GM18526 (cell line): ENCODE results near the gene ABCB8.

Experiments used
- POLR2A ChIP-seq: IDR thresholded peaks from 3 replicates; pipeline ENCODE4 v1.6.1; 2011; ENCODE audit not compliant: insufficient read length; ENCODE audit errors: extremely low read depth

Gene ABCB8

GRCh38 chr7:151088856-151089699 lies 60.8 kb downstream of the ABCB8 start:
- no peak for TF ChIP-seq POLR2A

- TF ChIP-seq POLR2A = no peak
These were observed 61.9 kb downstream of the ABCB8 start for GRCh38 chr7:151089893-151090730.

- no peak for TF ChIP-seq POLR2A
These were observed 62.8 kb downstream of the ABCB8 start for GRCh38 chr7:151091003-151091402.

GRCh38 chr7:151091431-151091830 lies 63.2 kb downstream of the ABCB8 start:
- TF ChIP-seq POLR2A = no peak

GRCh38 chr7:151091988-151092387 lies 63.7 kb downstream of the ABCB8 start:
- TF ChIP-seq POLR2A = no peak

GRCh38 chr7:151093748-151094147 lies 65.5 kb downstream of the ABCB8 start:
- TF ChIP-seq POLR2A = no peak

GRCh38 chr7:151094675-151095074 lies 66.4 kb downstream of the ABCB8 start:
- TF ChIP-seq POLR2A = no peak

- TF ChIP-seq POLR2A = no peak
These were observed 67.0 kb downstream of the ABCB8 start for GRCh38 chr7:151095123-151095797.

- TF ChIP-seq POLR2A = no peak
These were observed 67.7 kb downstream of the ABCB8 start for GRCh38 chr7:151095828-151096475.
